HG03354 (cell line): Measurements from ENCODE around the gene FUT7.

Experiments used
- ATAC-seq: cut with Tn5 transposase; IDR thresholded peaks from one replicate; pipeline ENCODE4 v1.9.1; 2021; ENCODE audit warnings: mild to moderate bottlenecking; ENCODE audit not compliant: unreplicated experiment, poor library complexity, severe bottlenecking

Gene FUT7

DNA sequence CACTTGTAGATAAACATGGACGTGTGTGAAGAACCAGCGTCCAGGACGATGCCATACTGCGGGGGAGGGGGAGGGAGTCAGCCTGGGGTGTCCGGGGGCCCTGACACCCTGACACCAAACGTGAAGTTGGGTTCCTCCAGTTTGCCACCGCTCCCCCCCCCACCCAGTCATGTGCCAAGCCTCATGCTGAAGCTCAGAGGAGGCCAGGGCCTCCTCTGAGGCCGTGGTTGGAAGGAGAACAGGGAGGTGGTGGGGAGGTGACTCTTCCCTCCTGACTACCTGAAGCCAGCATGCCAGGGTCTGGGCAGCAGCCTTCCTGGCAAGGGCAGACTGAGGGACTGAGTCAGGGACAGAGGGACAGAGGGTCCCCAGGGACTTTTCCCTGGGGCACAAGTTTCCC is 20.4 kb upstream of the FUT7 start:
- no peak for ATAC-seq

DNA sequence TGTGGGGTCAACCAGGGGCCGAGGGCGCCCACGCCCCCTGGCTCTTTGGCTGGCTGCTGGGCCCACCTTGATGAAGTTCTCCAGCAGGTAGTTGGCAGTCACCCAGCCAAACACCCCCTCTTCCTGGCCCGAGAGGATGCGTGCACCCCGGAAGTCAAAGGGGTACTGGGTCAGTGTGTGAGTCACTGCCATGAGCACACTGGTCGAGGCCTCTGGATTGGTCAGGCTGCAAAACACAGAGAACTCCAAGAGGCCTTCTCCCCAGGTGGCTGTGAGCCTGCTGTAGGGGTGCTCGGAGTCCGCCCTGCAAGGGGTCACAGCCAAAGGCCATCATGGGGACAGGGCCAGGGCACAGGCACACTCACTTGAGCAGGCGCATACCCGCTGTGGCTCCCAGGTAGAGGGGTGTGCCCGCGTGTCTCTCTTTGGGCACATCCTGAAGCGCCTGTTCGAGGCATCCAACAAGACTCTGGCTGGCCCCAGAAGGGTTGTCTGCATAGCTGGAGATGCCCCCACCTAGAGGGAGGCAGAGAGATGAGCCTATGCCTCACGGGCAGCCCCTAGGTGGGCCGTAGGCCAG is 19.3 kb upstream of the FUT7 start:
- ATAC-seq, result no peak

DNA sequence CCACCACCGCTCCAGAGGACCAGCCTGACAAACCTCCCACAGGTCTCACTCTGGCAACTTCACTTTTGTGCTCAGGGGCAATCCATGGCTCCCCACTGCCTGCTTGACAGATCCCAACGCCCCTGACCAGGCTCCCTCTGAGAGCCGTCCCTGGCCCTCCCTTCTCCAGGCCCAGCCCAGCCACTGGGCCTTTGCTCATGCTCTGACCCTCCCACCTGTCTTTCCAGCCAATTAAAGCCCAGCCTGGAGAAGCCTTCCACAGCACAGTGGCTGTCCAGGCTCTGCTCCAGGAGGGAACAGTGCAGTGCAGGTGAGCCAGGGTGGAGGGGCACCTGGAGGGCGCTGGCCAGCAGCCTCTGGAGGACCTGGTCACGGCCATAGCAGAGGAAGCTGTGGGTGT is 18.7 kb upstream of the FUT7 start:
- ATAC-seq, result no peak

DNA sequence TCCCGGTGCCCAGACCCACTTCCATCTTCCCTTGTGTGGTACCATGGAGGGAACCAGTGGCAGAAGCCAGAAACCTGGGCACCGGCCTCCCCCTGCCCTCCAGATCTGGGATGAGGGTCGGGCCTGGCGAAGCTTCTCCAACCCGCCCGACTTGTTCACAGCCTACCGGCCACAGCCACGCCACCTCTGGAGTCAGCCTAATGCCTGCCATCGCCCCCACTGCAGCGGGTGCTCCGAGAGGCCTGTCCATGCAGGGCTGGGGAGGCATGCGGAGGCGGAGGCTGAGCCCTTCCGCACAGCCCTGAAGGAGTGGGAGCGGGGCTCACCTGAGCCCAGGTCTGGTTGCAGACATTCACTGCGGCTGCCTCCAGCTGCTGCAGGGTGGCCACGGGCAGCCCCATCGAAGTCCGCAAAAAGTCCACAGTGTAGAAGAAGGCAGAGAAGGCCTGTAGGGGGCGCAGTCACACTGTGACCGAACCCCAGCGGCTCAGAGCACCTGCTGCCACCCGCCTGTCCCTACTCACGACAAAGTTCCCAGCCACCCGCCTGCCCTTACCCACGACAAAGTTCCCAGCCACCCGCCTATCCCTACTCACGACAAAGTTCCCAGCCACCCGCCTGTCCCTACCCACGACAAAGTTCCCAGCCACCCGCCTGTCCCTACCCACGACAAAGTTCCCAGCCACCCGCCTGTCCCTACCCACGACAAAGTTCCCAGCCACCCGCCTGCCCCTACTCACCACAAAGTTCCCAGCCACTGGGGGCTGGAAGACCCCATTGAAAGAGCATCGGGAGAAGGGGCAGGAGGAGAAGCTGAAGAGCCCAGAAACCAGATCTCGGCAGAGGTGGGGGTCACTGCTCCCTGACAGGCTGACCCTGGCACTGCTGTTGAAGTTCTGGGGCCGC is 17.9 kb upstream of the FUT7 start:
- ATAC-seq, result no peak

DNA sequence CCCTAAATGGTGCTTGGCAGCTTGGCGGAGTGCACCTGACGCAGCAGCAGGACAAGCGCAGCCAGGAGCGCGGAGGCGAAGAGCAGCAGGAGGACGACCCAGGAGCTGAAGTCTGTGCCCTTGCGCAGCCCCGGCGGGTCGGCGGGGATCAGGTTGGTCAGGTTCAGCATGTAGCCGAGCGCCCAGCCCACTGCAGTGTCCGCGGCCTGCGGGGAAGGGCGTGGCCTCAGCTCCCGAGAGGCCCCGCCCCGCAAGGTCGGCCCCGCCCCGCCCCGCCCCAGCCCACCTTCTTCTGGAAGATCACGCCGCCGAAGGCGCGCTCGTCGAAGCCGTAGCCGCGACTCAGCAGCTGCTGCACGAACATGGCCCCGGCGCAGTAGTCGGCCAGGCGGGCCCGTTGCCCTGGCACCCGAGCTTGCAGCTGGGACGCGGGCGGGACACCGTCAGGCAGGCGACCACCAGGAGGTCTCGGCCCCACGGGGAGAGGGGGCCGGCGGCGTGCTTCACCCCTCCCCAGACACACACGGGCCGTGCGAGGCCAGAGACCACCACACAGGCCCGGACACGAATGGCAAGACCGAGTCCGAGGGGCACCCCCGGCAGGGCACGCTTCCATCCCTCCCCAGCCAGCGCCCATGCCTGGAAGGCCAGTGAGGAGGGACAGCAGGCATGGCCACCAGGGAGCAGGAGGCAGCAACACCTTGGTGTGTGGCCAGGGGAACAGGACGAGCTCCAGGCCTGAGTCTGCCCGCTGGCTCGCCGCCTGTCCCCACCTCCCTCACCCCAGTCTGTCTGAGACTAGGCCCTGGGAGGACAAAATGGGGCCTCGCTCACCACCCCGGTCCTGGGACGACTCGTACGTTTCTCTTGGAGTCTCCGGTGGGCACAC is 17.0 kb upstream of the FUT7 start:
- ATAC-seq, result no peak

DNA sequence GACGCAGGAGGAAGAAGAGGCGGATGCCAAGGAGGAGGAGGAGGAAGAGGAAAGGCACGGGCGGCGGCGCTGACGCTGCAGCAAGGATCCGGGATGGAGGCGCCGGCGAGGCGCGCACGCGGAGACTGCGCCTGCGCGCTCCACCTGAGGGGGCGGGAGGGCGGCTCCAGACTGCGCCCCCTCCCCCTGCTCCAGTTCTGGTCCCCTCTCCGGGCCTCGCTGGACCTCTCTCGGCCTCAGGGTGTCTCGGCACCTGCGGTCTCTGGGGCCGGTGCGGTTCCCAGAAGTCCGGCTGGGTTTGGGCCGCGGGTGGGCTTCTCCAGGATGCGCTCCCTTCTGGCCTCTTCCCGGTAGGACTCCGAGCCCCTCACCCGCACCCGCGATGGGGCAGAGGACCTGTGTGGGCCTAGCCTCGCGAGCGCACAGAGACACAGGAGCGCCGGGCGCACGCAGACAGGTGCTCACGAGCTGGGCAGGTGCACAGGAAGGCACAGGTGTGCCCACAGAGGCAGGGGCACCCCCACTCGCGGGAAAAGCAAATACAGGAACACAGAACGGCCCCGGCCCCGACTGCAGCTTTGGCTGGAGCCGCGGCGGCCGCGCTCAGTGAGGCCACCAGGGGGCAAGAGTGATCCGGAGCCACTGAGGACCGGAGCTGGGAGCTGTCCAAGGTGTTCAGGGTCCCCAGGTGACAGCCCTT is 14.3 kb upstream of the FUT7 start, which contains the start of gene NPDC1:
NPDC1 (minus strand) TSS at position 90 of the 700 bp plus-strand sequence. CDS start 188 bp downstream, outside the sequence.
- peak; percentile 57 for ATAC-seq

DNA sequence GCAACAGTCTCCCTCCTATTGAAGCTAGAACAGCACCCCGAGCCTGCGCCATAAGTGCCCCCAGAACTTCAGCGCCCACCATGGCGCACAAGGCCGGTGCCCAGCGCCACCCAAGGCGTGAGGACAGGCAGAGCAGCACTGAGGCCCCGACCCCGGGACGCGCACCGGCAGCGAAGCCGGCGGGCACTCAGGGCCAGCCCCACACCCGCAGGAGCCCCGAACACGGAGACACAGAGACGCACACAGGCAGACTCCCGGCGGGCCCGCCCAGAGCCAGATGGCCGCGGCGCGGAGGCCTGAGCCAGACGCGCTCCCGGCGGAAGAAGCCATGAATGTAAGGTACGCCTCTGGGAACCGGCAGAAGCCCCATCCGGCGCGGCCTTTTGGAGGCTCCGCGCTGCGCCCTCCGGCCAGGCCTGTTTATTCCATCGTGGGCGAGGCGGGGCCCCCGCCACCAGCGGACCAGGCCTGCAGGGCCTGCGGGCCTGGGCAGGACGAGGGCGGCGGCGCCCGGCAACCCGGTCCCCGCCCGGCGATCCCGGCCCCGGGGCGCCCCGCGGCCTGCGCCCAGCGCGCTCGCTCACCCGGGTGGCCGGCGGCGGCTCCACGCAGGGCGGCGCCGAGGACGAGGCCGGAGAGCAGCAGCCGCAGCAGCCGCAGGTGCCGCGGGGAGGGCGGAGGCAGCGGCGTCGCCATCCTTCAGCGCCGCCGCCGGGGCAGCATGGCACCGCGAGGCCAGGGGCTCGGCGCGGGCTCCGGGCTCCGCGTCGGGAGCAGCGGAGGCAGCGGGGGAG is 13.6 kb upstream of the FUT7 start:
- no peak for ATAC-seq

DNA sequence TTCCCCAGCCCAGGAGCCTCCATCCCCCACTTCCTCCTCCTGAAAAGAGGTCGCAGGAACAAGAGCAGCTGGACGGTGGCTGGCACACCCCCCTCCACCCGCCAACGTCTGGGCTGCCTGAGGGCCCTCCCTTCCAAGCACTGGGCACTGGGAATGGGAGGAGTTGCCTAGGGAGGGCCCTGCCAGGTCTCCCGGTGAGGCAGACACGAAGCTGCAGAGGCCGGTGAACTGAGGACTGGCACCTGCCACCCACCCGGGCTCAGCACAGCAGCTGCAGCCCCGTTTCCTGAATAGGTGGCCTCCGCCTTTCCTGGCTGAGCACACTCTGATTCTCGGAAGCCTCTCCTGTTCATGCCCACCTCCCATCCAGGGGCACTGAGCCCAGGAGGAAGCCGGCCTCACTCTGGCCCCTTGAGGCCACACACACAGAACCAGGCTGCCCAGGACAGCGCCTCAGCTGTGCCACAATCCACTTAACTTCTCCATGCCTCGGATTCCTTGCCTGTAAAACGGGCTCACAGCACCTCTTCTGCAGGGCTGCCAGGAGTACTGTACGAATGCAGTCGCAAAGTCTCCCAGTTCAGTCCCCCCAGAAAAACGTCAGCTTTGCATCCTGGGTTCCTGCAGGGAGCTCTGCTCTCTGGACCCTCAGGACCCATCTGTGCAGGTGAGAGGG is 12.8 kb upstream of the FUT7 start:
- ATAC-seq, result no peak

DNA sequence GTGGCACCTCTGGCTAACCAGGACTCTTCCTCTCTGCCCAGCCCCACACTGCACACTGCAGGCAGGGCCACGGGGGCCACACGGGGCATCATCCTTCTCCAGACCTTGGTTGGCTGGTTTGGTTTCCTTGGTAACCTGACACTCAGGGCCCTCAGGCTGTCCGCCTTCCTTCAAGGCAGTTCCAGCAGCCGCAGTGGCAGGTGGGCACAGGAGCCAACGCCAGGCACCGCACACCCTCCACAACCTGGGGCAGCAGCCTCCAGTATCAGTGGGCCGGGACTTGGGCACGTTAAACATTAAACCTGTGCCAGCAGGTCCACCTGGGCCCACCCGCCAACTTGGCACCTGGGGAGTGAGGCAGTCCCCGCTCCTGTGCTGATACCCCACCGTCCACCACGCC is 12.1 kb upstream of the FUT7 start:
- ATAC-seq, result no peak

DNA sequence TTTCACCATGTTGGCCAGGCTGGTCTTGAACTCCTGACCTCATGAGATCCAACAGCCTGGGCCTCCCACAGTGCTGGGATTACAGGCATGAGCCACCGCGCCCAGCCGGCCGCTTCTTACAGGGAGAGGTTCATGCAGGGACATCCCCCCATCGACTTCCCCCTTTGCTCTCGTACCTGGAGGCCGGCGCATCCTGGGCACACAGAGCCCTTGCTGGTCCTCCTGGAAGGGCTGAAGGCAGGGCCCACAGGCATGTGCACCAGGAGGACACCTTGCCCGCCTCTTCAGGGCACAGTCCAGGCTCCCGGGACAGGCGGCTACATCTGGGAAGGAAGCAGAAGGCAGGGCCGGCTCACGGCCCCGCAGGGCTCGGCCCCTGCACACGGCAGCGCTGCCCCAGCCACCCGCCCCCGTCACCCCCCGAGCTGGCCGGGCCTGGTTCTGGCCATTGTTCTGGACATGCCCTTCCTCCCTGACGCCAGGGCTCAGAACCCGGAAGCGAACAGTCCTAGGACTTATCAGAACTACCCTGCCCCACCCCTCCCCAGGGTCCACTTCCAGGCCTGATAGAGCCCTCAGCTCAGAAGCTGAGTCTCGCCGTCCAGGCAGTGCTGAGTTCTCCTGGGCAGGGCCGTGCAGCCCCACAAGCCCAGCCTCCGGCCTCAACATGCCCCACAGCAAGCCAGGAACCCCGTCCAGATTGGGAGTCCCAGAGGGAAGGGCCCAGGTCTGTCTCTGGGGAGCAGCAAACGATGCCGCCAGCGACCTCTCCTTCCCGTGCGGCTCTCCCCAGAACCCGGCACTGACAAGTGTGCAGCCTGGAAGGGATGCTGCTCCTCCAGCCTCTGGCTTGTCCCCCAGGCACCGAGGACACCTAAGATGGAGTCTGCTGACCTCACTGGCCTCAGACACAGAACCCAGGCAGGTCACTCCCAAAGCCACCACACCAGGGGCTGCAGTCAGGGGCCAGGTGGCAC is 11.2 kb upstream of the FUT7 start:
- no peak for ATAC-seq

DNA sequence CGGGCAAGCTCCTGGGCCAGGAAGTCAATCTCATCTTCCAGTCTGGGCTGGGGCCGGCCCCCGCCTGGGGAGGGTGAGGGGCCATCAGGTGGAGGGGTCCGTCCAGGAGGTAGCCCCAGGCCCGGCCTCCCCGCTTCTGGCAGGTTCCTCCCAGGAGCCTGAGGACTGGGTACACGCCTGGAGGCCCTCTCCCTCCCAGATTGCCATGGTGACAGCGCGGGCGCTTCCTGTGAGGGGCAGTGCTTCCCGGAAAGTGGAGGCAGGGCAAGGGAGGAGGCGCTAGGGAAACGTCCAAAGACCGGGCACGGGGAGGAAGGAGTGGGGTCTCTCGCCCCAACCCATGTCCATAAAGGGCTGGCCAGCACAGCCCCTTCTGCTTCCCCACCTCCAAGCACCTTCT is 9.2 kb upstream of the FUT7 start:
- no peak for ATAC-seq

DNA sequence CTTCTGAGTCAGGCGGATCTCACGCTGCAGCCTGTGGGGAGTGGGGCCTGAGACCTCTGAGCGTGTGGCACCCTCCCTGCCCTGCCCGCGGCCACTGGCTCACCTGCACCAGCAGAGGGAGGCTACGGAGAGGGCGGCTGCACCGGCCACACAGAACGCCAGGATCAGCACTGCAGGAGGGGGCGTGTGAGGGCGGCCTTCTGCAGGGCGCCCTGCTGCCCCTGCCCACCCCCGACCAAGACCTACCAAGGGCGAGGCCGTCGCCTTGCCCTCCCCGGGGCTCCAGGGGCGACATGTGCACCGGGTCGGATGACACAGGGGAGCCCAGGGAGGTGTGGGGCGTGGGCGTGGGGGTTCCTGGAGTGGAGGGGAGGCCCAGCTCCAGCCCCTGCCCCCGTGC is 8.7 kb upstream of the FUT7 start:
- ATAC-seq, result no peak

DNA sequence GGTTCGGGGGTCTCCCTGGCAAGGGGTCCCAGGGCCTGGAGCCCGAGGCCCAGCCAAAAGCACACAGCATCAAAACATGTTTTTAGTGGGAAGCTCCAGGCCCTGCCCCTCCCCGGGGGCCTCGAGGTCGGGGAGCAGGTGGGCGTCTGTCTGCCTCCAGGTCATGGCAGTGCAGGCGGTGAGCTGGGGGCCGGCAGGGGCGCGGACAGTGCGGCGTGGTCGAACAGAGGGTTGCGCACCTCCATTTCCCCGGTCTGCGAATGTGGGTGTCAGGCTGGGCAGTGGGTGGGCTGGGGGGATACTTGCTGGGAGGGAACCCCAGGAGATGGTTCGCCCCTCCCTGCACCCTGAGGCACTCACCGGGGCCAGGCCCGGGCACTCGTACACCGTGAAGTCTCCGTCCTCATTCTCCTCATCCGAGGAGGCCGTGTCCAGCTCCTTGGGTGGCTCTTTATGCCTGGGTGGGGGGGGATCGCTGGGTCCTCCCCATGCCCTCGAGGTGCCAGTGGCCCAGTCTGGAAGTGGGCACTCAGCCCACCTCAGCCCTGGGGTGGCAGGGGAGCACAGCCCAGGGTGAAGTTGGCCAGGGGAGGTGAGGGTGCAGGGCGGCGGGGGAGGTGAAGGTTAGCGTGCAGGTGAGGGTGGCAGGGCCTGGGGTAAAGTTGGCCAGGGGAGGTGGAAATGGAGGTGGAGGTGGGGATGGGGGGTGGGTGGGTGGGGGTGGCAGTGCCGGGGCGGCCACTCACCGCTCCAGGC is 7.9 kb upstream of the FUT7 start:
- ATAC-seq, result no peak

DNA sequence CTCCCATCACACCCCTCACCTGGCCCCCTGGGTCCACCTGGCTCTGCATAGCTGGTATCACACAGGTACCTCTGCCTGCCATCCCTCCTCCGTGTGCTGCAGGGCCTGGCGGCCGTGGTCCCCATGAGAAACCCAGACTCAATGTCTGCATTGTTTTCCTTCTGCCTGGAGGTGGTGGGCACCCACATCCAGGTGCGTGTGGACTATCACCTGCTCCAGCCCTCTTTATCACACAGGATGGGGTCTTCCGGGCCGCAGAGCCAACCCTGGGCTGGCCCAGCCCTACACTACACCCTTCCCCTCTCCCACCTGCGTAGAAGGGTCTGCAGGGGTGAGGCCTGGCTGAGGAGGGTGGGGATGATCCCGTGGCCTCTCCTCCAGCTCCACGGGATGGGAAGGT is 7.0 kb upstream of the FUT7 start:
- no peak for ATAC-seq

DNA sequence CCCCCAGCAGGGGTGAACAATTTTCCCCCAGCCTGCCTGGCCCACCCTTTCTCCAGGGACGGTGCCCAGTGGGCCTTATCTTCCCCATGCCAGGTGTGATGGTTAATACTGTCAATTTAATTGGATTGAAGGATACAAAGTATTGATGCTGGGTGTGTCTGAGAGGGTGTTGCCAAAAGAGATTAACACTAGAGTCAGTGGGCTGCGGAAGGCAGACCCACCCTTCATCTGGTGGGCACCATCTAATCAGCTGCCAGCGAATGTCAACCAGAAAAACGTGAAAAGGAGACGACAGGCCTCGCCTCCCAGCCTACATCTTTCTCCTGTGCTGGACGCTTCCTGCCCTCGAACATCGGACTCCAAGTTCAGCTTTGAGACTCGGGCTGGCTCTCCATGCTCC is 5.6 kb upstream of the FUT7 start:
- ATAC-seq, result no peak

DNA sequence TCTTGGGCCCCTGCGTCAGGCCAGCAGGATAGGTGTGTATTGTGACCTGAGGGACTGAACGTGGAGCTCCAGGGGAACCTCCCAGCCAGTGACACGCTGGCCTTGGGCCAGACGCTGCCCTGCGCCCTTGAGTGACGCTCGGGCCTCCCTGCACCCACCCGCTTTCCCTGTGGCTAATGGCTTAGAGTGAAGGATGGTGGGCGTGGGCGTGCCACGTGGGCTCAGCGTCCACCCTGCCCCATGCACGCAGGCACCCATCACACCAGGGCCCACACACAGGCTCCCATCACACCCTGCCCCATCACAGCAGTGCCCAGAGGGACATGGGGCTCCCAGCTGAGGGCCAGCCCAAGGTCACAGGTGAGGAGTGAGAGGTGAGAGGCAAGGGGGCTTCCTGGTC is 5.1 kb upstream of the FUT7 start:
- no peak for ATAC-seq

DNA sequence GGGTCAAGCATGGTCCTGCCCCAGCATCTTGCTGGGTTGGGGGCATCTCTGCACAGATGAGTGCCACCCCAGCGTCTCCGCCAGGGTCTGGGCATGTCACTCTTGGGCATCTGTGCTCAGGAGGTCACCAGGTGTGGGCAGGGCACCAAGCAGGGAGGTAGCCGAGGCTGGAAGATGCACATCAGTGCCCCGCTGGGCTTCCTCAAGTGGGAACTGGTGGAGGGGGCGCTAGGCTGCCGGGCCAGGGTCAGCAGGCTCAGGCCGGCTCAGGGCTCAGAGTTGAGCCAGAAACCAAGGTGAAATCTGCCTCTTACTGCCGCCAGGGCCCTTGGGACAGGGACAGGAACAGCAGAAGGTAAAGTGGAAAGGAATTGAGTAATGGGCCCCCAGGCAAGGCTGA is 4.0 kb upstream of the FUT7 start:
- no peak for ATAC-seq
